HCT116 (cell line): ENCODE data around the gene NPR1. TPM values are rescaled to one million over a fixed set of nuclear protein-coding genes. Genes with fewer than 3 reads are reported as not detected.

Experiments
- ATAC-seq: fragments of 200-7000 bp; cut with Tn5 transposase; 2 replicates; pipeline ENCODE4 v1.9.1; 2020; ENCODE audit warnings: mild to moderate bottlenecking, moderate library complexity
- BruUV-seq: library from RNA; stranded (reverse); fragments of 400-500 nt; replicated peaks from 2 replicates; lab custom pipeline; 2021; lab: Mats Ljungman, UMichigan
- CTCF ChIA-PET: fragments of 300-600 bp; sonication (Branson Sonifier 250); formaldehyde crosslinking; loops from one replicate; lab custom pipeline; 2021; ENCODE audit warnings: antibody characterized with exemption; lab: Charles Lee
- POLR2A ChIA-PET: fragments of 300-600, 350-600 bp; sonication (Branson Sonifier 250); formaldehyde crosslinking; loops from one replicate; lab custom pipeline; 2021; ENCODE audit warnings: antibody characterized with exemption; lab: Charles Lee
- RAD21 ChIA-PET, 2 experiments: fragments of 300-600 bp; sonication (Branson Sonifier 250); formaldehyde crosslinking; loops; one replicate each; lab custom pipeline; 2023; ENCODE audit warnings: low total read pairs in 2 of 2; ENCODE audit not compliant: uncharacterized antibody in 2 of 2, unreplicated experiment in 2 of 2, low non-redundant PET in 1 of 2; lab: Charles Lee
- DNase-seq: peaks from one replicate; pipeline ENCODE4 v3.0.0-alpha.2; 2010; ENCODE audit warnings: low read depth, low spot score
- H2AFZ ChIP-seq: fragments of 200-600 bp; shearing (Covaris generic), sonication (generic); 2 replicates; pipeline ENCODE4 v1.6.1; 2017; ENCODE audit warnings: low read depth, mixed run types, mixed read lengths, antibody characterized with exemption, low read length; ENCODE audit not compliant: poor library complexity, severe bottlenecking
- H3K27ac ChIP-seq: 2 replicates; pipeline ENCODE4 v1.5.1; 2012; ENCODE audit warnings: low read depth, low read length
- H3K27me3 ChIP-seq: fragments of 200-600 bp; sonication (generic); 2 replicates; pipeline ENCODE4 v1.6.1; 2016; ENCODE audit warnings: mixed run types, low read length, mixed read lengths; ENCODE audit not compliant: insufficient read depth
- H3K36me3 ChIP-seq, 2 experiments: fragments of 200-500 bp in 1 of 2; fragments of 200-600 bp in 1 of 2; sonication (Bioruptor generic) in 1 of 2; sonication (generic) in 1 of 2; 2 replicates each; pipeline versions ENCODE4 v1.5.1 to v1.6.1; 2014 to 2016; ENCODE audit warnings: low read length in 2 of 2, inconsistent platforms in 1 of 2, mixed read lengths in 1 of 2, mixed run types in 1 of 2; ENCODE audit not compliant: insufficient read depth in 2 of 2, control insufficient read depth in 1 of 2
- H3K4me1 ChIP-seq, 2 experiments: fragments of 200-600 bp in 1 of 2; sonication (generic) in 1 of 2; 2 replicates each; pipeline versions ENCODE4 v1.5.1 to v1.6.1; 2012 to 2017; ENCODE audit warnings: low read length in 2 of 2, inconsistent platforms in 1 of 2, mild to moderate bottlenecking in 1 of 2, mixed read lengths in 1 of 2, mixed run types in 1 of 2, moderate library complexity in 1 of 2; ENCODE audit not compliant: insufficient read depth in 2 of 2, control insufficient read depth in 1 of 2
- H3K4me2 ChIP-seq: fragments of 200-600 bp; sonication (generic); 2 replicates; pipeline ENCODE4 v1.6.1; 2017; ENCODE audit warnings: mixed run types, low read length, mixed read lengths
- H3K4me3 ChIP-seq, 2 experiments: fragments of 200-600 bp in 1 of 2; sonication (generic) in 1 of 2; replicated peaks in 1 of 2; 2 replicates each; pipeline ENCODE4 v1.5.1; 2011 to 2016; ENCODE audit warnings: low read length in 2 of 2, control low read depth in 1 of 2, low read depth in 1 of 2, mild to moderate bottlenecking in 1 of 2, mixed read lengths in 1 of 2, mixed run types in 1 of 2
- H3K79me2 ChIP-seq: fragments of 200-600 bp; sonication (generic); 2 replicates; pipeline ENCODE4 v1.6.1; 2017; ENCODE audit warnings: mild to moderate bottlenecking, mixed run types, low read length, moderate library complexity, mixed read lengths; ENCODE audit not compliant: insufficient read depth
- H3K9ac ChIP-seq: fragments of 200-600 bp; sonication (generic); 2 replicates; pipeline ENCODE4 v1.6.1; 2016; ENCODE audit warnings: low read length, mixed read lengths
- H3K9me2 ChIP-seq: fragments of 200-600 bp; sonication (generic), shearing (Covaris generic); 2 replicates; pipeline ENCODE4 v1.6.1; 2017; ENCODE audit warnings: mixed run types, mild to moderate bottlenecking, moderate library complexity; ENCODE audit not compliant: insufficient read depth
- H3K9me3 ChIP-seq, 2 experiments: fragments of 200-500 bp in 1 of 2; fragments of 200-600 bp in 1 of 2; sonication (Bioruptor generic) in 1 of 2; sonication (generic) in 1 of 2; 2 replicates each; pipeline ENCODE4 v1.6.1; 2014 to 2017; ENCODE audit warnings: low read length in 2 of 2, mixed read lengths in 2 of 2, inconsistent platforms in 1 of 2, low read depth in 1 of 2, mild to moderate bottlenecking in 1 of 2, mixed run types in 1 of 2, moderate library complexity in 1 of 2; ENCODE audit not compliant: control insufficient read depth in 1 of 2, insufficient read depth in 1 of 2
- H4K20me1 ChIP-seq: fragments of 200-600 bp; sonication (generic), shearing (Covaris generic); 2 replicates; pipeline ENCODE4 v1.6.1; 2017; ENCODE audit warnings: mixed run types, mild to moderate bottlenecking, moderate library complexity; ENCODE audit not compliant: insufficient read depth
- ATF3 ChIP-seq: IDR thresholded peaks from 2 replicates; pipeline ENCODE4 v1.6.1; 2012
- CBX3 ChIP-seq: IDR thresholded peaks from 2 replicates; pipeline ENCODE4 v1.6.1; 2012; ENCODE audit warnings: low read depth
- CEBPB ChIP-seq: IDR thresholded peaks from 2 replicates; pipeline ENCODE4 v1.6.1; 2012; ENCODE audit warnings: low read depth
- EGR1 ChIP-seq: IDR thresholded peaks from 2 replicates; pipeline ENCODE4 v1.6.1; 2012; ENCODE audit warnings: low read depth
- ELF1 ChIP-seq: IDR thresholded peaks from 2 replicates; pipeline ENCODE4 v1.6.1; 2012; ENCODE audit warnings: low read depth, borderline replicate concordance
- EZH2 ChIP-seq: fragments of 200-600 bp; sonication (generic); IDR thresholded peaks from 2 replicates; pipeline ENCODE4 v1.6.1; 2017; ENCODE audit warnings: antibody characterized with exemption, mixed run types
- JUND ChIP-seq: IDR thresholded peaks from 2 replicates; pipeline ENCODE4 v1.6.1; 2012
- POLR2A ChIP-seq: IDR thresholded peaks from 2 replicates; pipeline ENCODE4 v1.7.0; 2011; ENCODE audit warnings: borderline replicate concordance; ENCODE audit not compliant: insufficient read depth, insufficient read length; ENCODE audit errors: extremely low read depth
- RAD21 ChIP-seq: IDR thresholded peaks from 2 replicates; pipeline ENCODE4 v1.6.1; 2012; ENCODE audit warnings: low read depth, mild to moderate bottlenecking
- REST ChIP-seq: IDR thresholded peaks from 2 replicates; pipeline ENCODE4 v1.6.1; 2012; ENCODE audit warnings: low read depth
- SIN3A ChIP-seq: IDR thresholded peaks from 2 replicates; pipeline ENCODE4 v1.6.1; 2012; ENCODE audit warnings: low read depth
- SP1 ChIP-seq: IDR thresholded peaks from 2 replicates; pipeline ENCODE4 v1.6.1; 2012; ENCODE audit warnings: low read depth
- SRF ChIP-seq: IDR thresholded peaks from 2 replicates; pipeline ENCODE4 v1.6.1; 2012; ENCODE audit warnings: low read depth
- TCF7L2 ChIP-seq: IDR thresholded peaks from 2 replicates; pipeline ENCODE4 v1.7.0; 2011; ENCODE audit warnings: borderline replicate concordance, inconsistent platforms; ENCODE audit not compliant: insufficient read depth, insufficient read length; ENCODE audit errors: extremely low read depth
- YY1 ChIP-seq: IDR thresholded peaks from 2 replicates; pipeline ENCODE4 v1.6.1; 2011; ENCODE audit warnings: low read length, low read depth, moderate library complexity, mild to moderate bottlenecking; ENCODE audit not compliant: insufficient replicate concordance; ENCODE audit errors: extremely low read depth
- ZFX ChIP-seq: fragments of 450-650 bp; IDR thresholded peaks from 2 replicates; pipeline ENCODE4 v1.6.1; 2017
- intact Hi-C: fragments of 100-400 bp; cut with micrococcal nuclease; formaldehyde crosslinking; loops from 2 replicates; pipeline ENCODE4 v1.10.0; 2022
- total RNA-seq: library from RNA; stranded (reverse); gene quantifications from one replicate; pipeline ENCODE4 v1.2.1, GENCODE V29; 2021; ENCODE audit not compliant: unreplicated experiment
- TF ChIP-seq, protein P1 (sequence below): IDR thresholded peaks from 2 replicates; pipeline ENCODE4 v1.6.1; 2011; ENCODE audit warnings: mild to moderate bottlenecking, low read length, moderate library complexity; ENCODE audit not compliant: insufficient replicate concordance; ENCODE audit errors: extremely low read depth
- TF ChIP-seq, protein P2 (sequence below), 3 experiments: fragments of 200-600 bp in 1 of 3; sonication (generic) in 1 of 3; IDR thresholded peaks in 2 of 3; conservative IDR thresholded peaks in 1 of 3; 2 replicates each; pipeline ENCODE4 v1.5.1; 2012 to 2017; ENCODE audit warnings: low read depth in 2 of 3, low read length in 2 of 3, antibody characterized with exemption in 1 of 3, borderline replicate concordance in 1 of 3, control low read depth in 1 of 3, mild to moderate bottlenecking in 1 of 3, mixed read lengths in 1 of 3, mixed run types in 1 of 3, moderate library complexity in 1 of 3; ENCODE audit not compliant: insufficient read depth in 1 of 3

Gene NPR1
- total RNA-seq, 1 experiment from 2014 or later = 0.07 TPM

- Histone ChIP-seq H3K4me3 (no peak overlapping the region), H3K27ac (no peak overlapping the region; the same call in 1 of the 2 replicates), H3K9ac (no peak overlapping the region), H4K20me1 (no peaks in the 10 kb centered on the region), H3K9me3 (no peaks in the 10 kb centered on the region), H3K27me3 (no peaks in the 10 kb centered on the region), H3K9me2 (no peaks in the 10 kb centered on the region), H3K79me2 (peaks cover 20% of the 10 kb centered on the region), H3K4me1 (peaks cover 23 to 42% of the 10 kb centered on the region in 2 experiments), H3K4me2 (no peak overlapping the region), H3K36me3 (no peaks in the 10 kb centered on the region), H2AFZ (no peak overlapping the region)
- POLR2A ChIA-PET = interaction anchor here (3.4 to 10.5 kb wide), 2 partner anchors 14 to 94 kb away, joined by 23 to 172 read pairs; partner anchors contain the start of genes S100A14, S100A16 and S100A6
- no TSS peak for BruUV-seq
- ATAC-seq = no peak
- CTCF ChIA-PET = interaction anchor here (1.3 to 5.7 kb wide), 2 partner anchors 14 to 84 kb away, joined by 4 to 76 read pairs; partner anchors contain the start of genes S100A14, S100A16 and S100A4
- intact Hi-C loops = loop anchor here (5.0 kb wide), 1 partner anchor 277 kb away; no protein-coding TSS in a partner anchor
- RAD21 ChIA-PET = no interaction called here
- TF ChIP-seq YY1 (no peak), CBX3 (no peak), SP1 (no peak), SIN3A (no peak), SRF (no peak), REST (no peak), EGR1 (no peak), POLR2A (no peak), ZFX (no peak), TCF7L2 (no peak), ELF1 (no peak), ATF3 (no peak), CEBPB (no peak), EZH2 (no peak), JUND (no peak), RAD21 (no peak)
- TF ChIP-seq, protein P1, sequence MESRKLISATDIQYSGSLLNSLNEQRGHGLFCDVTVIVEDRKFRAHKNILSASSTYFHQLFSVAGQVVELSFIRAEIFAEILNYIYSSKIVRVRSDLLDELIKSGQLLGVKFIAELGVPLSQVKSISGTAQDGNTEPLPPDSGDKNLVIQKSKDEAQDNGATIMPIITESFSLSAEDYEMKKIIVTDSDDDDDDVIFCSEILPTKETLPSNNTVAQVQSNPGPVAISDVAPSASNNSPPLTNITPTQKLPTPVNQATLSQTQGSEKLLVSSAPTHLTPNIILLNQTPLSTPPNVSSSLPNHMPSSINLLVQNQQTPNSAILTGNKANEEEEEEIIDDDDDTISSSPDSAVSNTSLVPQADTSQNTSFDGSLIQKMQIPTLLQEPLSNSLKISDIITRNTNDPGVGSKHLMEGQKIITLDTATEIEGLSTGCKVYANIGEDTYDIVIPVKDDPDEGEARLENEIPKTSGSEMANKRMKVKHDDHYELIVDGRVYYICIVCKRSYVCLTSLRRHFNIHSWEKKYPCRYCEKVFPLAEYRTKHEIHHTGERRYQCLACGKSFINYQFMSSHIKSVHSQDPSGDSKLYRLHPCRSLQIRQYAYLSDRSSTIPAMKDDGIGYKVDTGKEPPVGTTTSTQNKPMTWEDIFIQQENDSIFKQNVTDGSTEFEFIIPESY = no peak
- TF ChIP-seq, protein P2, sequence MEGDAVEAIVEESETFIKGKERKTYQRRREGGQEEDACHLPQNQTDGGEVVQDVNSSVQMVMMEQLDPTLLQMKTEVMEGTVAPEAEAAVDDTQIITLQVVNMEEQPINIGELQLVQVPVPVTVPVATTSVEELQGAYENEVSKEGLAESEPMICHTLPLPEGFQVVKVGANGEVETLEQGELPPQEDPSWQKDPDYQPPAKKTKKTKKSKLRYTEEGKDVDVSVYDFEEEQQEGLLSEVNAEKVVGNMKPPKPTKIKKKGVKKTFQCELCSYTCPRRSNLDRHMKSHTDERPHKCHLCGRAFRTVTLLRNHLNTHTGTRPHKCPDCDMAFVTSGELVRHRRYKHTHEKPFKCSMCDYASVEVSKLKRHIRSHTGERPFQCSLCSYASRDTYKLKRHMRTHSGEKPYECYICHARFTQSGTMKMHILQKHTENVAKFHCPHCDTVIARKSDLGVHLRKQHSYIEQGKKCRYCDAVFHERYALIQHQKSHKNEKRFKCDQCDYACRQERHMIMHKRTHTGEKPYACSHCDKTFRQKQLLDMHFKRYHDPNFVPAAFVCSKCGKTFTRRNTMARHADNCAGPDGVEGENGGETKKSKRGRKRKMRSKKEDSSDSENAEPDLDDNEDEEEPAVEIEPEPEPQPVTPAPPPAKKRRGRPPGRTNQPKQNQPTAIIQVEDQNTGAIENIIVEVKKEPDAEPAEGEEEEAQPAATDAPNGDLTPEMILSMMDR (IDR thresholded peaks at IDR 0.05 in 2 of 3, conservative IDR thresholded peaks at IDR 0.05 in 1 of 3; ENCODE audit: borderline replicate concordance in 1 of 3, insufficient read depth in 1 of 3, low read depth in 2 of 3, low read length in 2 of 3) = no peak
- DNase-seq = no peak
These were observed 49.2 kb upstream of the NPR1 start for GRCh38 chr1:153629343-153629665.
